Loucy (cell line): ENCODE measurements around the gene ZNF26.

Experiments
- H2AFZ ChIP-seq: fragments of 200-600 bp; sonication (generic); 2 replicates; pipeline ENCODE4 v1.6.0; 2016; ENCODE audit warnings: antibody characterized with exemption, mild to moderate bottlenecking, low read length, moderate library complexity
- H3F3A ChIP-seq: fragments of 200-600 bp; 2 replicates; pipeline ENCODE4 v1.6.0; 2016; ENCODE audit warnings: antibody characterized with exemption, low read depth, mild to moderate bottlenecking
- H3K27me3 ChIP-seq: fragments of 200-600 bp; sonication (generic); 2 replicates; pipeline ENCODE4 v1.6.1; 2014; ENCODE audit warnings: low read length, mild to moderate bottlenecking; ENCODE audit not compliant: insufficient read depth, poor library complexity, severe bottlenecking
- H3K36me3 ChIP-seq: fragments of 200-600 bp; sonication (generic); 2 replicates; pipeline ENCODE4 v1.6.1; 2016; ENCODE audit warnings: low read length; ENCODE audit not compliant: insufficient read depth
- H3K4me1 ChIP-seq: fragments of 200-600 bp; sonication (generic); 2 replicates; pipeline ENCODE4 v1.5.1; 2014; ENCODE audit warnings: low read length, mild to moderate bottlenecking; ENCODE audit not compliant: insufficient read depth, poor library complexity, severe bottlenecking
- H3K4me2 ChIP-seq: fragments of 200-600 bp; sonication (generic); 2 replicates; pipeline ENCODE4 v1.6.0; 2014; ENCODE audit warnings: antibody characterized with exemption, low read length, low read depth, mild to moderate bottlenecking; ENCODE audit not compliant: poor library complexity, severe bottlenecking
- H3K4me3 ChIP-seq: fragments of 200-600 bp; sonication (generic); 2 replicates; pipeline ENCODE4 v1.5.1; 2014; ENCODE audit warnings: low read length, mild to moderate bottlenecking, mixed read lengths; ENCODE audit not compliant: poor library complexity, severe bottlenecking
- H3K79me2 ChIP-seq: fragments of 200-600 bp; sonication (generic); 2 replicates; pipeline ENCODE4 v1.6.1; 2014; ENCODE audit warnings: low read length; ENCODE audit not compliant: insufficient read depth
- H3K9ac ChIP-seq: fragments of 200-600 bp; sonication (generic); 2 replicates; pipeline ENCODE4 v1.6.0; 2014; ENCODE audit warnings: mild to moderate bottlenecking, low read depth, low read length, moderate library complexity; ENCODE audit not compliant: poor library complexity, severe bottlenecking
- H3K9me2 ChIP-seq: fragments of 200-600 bp; sonication (generic); replicated peaks from 2 replicates; pipeline ENCODE4 v1.6.1; 2016; ENCODE audit warnings: low read depth, low read length, mixed read lengths
- H3K9me3 ChIP-seq: fragments of 200-600 bp; sonication (generic); 2 replicates; pipeline ENCODE4 v1.6.1; 2014; ENCODE audit warnings: mild to moderate bottlenecking, antibody characterized with exemption, low read length, low read depth; ENCODE audit not compliant: insufficient read depth
- H4K20me1 ChIP-seq: fragments of 200-600 bp; sonication (generic); 2 replicates; pipeline ENCODE4 v1.6.0; 2014; ENCODE audit warnings: antibody characterized with exemption, low read length, mild to moderate bottlenecking; ENCODE audit not compliant: insufficient read depth, poor library complexity, severe bottlenecking
- EZH2phosphoT487 ChIP-seq: fragments of 200-600 bp; IDR thresholded peaks from 2 replicates; pipeline ENCODE4 v1.6.1; 2018; ENCODE audit warnings: antibody characterized with exemption, mild to moderate bottlenecking, moderate library complexity, borderline replicate concordance
- TF ChIP-seq, protein P1 (sequence below): fragments of 200-600 bp; sonication (generic); conservative IDR thresholded peaks from 2 replicates; pipeline ENCODE4 v1.5.1; 2014; ENCODE audit warnings: mild to moderate bottlenecking, antibody characterized with exemption, low read length

ZNF26 gene

DNA sequence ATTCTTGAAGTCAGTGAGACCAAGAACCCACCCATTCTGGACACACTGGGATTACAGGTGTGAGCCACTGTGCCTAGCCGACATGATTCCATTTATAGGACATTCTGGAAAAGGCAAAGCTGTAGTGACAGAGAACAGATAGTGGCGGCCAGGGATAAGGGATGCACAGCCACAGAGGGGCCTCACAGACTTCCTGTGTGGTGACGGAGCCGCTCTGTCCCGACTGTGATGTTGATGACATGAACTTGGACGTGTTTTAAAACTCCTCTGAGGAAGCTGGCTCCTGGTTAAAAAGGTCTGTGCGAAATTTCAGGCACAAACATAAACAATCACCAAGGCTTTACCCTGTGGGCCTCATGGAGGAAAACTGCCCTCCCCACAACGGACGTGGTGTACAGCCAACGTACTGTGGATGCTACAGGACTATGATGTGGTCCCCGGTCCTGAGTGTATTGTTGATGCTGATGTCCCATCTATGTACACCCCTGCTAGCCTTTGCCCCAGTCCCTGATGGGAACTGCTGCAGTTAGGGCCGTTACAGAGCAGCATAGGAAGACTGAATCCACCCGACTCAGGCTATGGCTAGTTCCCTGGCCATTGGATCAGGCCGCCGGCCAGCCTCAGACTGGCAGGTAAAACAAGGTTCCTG is 46.0 kb upstream of the ZNF26 start:
- no peak overlapping the region for H3K9ac ChIP-seq
- H3K4me3 ChIP-seq = no peak overlapping the region
- H4K20me1 ChIP-seq = no peaks in the 10 kb centered on the region
- H3K9me2 ChIP-seq = no peaks in the 10 kb centered on the region
- no peaks in the 10 kb centered on the region for H3K27me3 ChIP-seq
- peaks cover 19% of the 10 kb centered on the region; the same call in 1 of the 2 replicates for H3K9me3 ChIP-seq
- no peaks in the 10 kb centered on the region for H3F3A ChIP-seq
- H3K4me1 ChIP-seq = no peaks in the 10 kb centered on the region
- H3K36me3 ChIP-seq = peaks cover 30% of the 10 kb centered on the region; the same call in 1 of the 2 replicates
- no peaks in the 10 kb centered on the region for H3K79me2 ChIP-seq
- H3K4me2 ChIP-seq = no peak overlapping the region
- TF ChIP-seq EZH2phosphoT487 = no peak
- TF ChIP-seq, protein P1, sequence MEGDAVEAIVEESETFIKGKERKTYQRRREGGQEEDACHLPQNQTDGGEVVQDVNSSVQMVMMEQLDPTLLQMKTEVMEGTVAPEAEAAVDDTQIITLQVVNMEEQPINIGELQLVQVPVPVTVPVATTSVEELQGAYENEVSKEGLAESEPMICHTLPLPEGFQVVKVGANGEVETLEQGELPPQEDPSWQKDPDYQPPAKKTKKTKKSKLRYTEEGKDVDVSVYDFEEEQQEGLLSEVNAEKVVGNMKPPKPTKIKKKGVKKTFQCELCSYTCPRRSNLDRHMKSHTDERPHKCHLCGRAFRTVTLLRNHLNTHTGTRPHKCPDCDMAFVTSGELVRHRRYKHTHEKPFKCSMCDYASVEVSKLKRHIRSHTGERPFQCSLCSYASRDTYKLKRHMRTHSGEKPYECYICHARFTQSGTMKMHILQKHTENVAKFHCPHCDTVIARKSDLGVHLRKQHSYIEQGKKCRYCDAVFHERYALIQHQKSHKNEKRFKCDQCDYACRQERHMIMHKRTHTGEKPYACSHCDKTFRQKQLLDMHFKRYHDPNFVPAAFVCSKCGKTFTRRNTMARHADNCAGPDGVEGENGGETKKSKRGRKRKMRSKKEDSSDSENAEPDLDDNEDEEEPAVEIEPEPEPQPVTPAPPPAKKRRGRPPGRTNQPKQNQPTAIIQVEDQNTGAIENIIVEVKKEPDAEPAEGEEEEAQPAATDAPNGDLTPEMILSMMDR = no peak
- H2AFZ ChIP-seq = no peak overlapping the region

DNA sequence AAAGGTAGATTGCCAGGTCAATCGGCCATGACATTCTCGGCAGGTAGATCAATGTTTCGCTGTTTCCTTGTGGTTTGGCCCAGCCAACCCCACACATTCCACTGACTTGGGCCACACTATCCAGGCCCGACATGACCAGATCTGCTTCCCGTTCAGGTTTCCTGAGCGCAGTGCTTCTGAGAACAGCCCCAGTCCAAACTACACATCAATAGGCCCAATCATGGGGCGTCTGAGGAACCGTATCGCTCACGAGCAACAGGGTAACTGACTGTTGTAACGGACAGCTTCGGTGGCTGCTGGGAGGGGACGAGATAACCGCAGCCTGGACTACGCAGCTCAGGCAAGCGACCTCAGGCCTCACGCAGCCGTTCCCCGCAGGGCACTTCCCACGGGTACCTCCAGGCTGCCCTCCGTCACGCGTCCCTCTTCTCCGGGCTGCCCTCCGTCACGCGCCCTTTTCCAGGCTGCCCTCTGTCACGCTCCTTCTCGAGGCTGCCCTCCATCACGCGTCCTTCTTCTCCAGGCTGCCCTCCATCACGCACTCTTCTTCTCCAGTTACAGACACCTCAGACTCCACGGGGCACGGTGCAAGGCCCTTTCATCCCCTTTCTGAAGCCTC is 44.7 kb upstream of the ZNF26 start:
- TF ChIP-seq, protein P1 = no peak
- no peak for TF ChIP-seq EZH2phosphoT487
- Histone ChIP-seq H3K79me2 (no peaks in the 10 kb centered on the region), H3K9me3 (peaks cover 25% of the 10 kb centered on the region; the same call in 1 of the 2 replicates), H3F3A (no peaks in the 10 kb centered on the region), H3K9me2 (no peaks in the 10 kb centered on the region), H3K9ac (no peak overlapping the region), H3K4me1 (no peaks in the 10 kb centered on the region), H3K4me3 (no peak overlapping the region), H2AFZ (no peak overlapping the region), H4K20me1 (no peaks in the 10 kb centered on the region), H3K36me3 (peaks cover 31% of the 10 kb centered on the region; the same call in 1 of the 2 replicates), H3K27me3 (no peaks in the 10 kb centered on the region), H3K4me2 (no peak overlapping the region)

DNA sequence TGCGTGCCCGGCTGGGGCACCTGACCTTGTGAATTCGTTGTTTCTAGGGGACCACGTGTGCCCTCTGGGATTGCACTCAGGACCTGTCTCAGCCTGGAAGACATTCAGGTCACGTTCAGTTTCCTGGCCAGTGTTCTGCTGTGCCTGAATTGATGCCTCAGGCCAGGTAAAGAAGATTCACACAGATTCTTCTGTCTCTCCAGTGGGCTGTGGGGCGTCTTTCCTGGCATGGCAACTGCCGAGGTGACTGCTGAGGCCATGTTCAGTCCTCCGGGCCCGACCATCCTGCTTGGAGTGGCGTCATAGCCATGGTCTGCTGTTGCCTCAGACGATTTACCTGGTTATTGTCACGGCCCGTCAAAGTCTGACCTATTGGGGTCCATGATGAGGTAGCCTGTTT is 43.6 kb upstream of the ZNF26 start:
- Histone ChIP-seq H3K9me3 (peaks cover 25% of the 10 kb centered on the region; the same call in 1 of the 2 replicates), H3K4me1 (no peaks in the 10 kb centered on the region), H2AFZ (no peak overlapping the region), H3K9me2 (no peaks in the 10 kb centered on the region), H4K20me1 (no peaks in the 10 kb centered on the region), H3K9ac (no peak overlapping the region), H3K79me2 (no peaks in the 10 kb centered on the region), H3K4me3 (no peak overlapping the region), H3K4me2 (no peak overlapping the region), H3K27me3 (no peaks in the 10 kb centered on the region), H3K36me3 (peaks cover 31% of the 10 kb centered on the region; the same call in 1 of the 2 replicates), H3F3A (no peaks in the 10 kb centered on the region)
- no peak for TF ChIP-seq EZH2phosphoT487
